ENCODE measurements around the gene NOX4. TPM values are rescaled to one million over a fixed set of nuclear protein-coding genes. Genes with fewer than 3 reads are reported as not detected.

NOX4 gene
- total RNA-seq, 1 experiment from 2014 or later, result 3.0 TPM

GRCh38 chr11:89535221-89535620, 44.0 kb upstream of the NOX4 start:
- no peak overlapping the region for H3K27ac Mint-ChIP-seq
- whole genome bisulfite sequencing (ENCODE audit: extremely low coverage, insufficient read length, low lambda C conversion rate), result no CpG with 5 or more reads among the region's 4 CpGs

More at GRCh38 chr11:89535221-89535620, 44.0 kb upstream of the NOX4 start:
- Histone ChIP-seq H3K79me1 (ENCODE audit: insufficient read depth, low read depth, low read length, poor library complexity, severe bottlenecking) (no peaks in the 10 kb centered on the region), H3K9ac (ENCODE audit: extremely low read depth, insufficient read length, low read length) (no peak overlapping the region), H3K4ac (ENCODE audit: low read depth, low read length) (no peak overlapping the region), H4K8ac (replicated peaks; ENCODE audit: insufficient read length, low read depth, low read length) (no peak overlapping the region), H3K56ac (ENCODE audit: insufficient read length, low read depth, low read length) (no peak overlapping the region), H2BK15ac (ENCODE audit: low read depth, low read length) (no peak overlapping the region), H3K27ac (ENCODE audit: insufficient read length, low read depth, low read length) (no peak overlapping the region), H3K18ac (ENCODE audit: insufficient read length, low read depth, low read length) (no peak overlapping the region), H2AK5ac (ENCODE audit: insufficient read length, low read length) (no peak overlapping the region), H3K27me3 (ENCODE audit: insufficient read depth, low read length) (no peaks in the 10 kb centered on the region), H2AFZ (ENCODE audit: low read length) (no peak overlapping the region), H2BK120ac (ENCODE audit: low read depth, low read length, poor library complexity, severe bottlenecking) (no peak overlapping the region), H4K91ac (ENCODE audit: insufficient read length, low read depth, low read length) (no peak overlapping the region), H3T11ph (ENCODE audit: low read length) (no peak overlapping the region), H3K4me1 (ENCODE audit: insufficient read depth, low read length) (no peaks in the 10 kb centered on the region; the same call in 1 of the 2 replicates), H3K79me2 (ENCODE audit: insufficient read depth, low read length) (no peaks in the 10 kb centered on the region), H2BK12ac (ENCODE audit: insufficient read length, low read depth, low read length) (no peak overlapping the region), H2BK5ac (ENCODE audit: insufficient read length, low read length) (no peak overlapping the region), H2BK20ac (ENCODE audit: low read depth, low read length, poor library complexity, severe bottlenecking) (no peak overlapping the region), H3K23me2 (ENCODE audit: insufficient read length, low read depth, low read length, poor library complexity, severe bottlenecking) (no peaks in the 10 kb centered on the region), H3K9me3 (ENCODE audit: control insufficient read depth, low read depth, low read length) (no peaks in the 10 kb centered on the region), H4K5ac (ENCODE audit: insufficient read length, low read depth, low read length) (no peak overlapping the region), H4K20me1 (ENCODE audit: control insufficient read depth, insufficient read depth, insufficient read length) (no peaks in the 10 kb centered on the region), H3K14ac (ENCODE audit: insufficient read depth, low read length) (no peak overlapping the region), H3K4me2 (ENCODE audit: insufficient read depth, insufficient read length, low read length) (no peak overlapping the region), H3K23ac (ENCODE audit: insufficient read length, low read depth, low read length) (no peak overlapping the region)
- no peaks in the 10 kb centered on the region for H3K36me3 Mint-ChIP-seq (ENCODE audit: insufficient read depth in 1 of 3, low read depth in 3 of 3)
- H3K9me3 Mint-ChIP-seq, result no peaks in the 10 kb centered on the region
- TF ChIP-seq, protein P1, sequence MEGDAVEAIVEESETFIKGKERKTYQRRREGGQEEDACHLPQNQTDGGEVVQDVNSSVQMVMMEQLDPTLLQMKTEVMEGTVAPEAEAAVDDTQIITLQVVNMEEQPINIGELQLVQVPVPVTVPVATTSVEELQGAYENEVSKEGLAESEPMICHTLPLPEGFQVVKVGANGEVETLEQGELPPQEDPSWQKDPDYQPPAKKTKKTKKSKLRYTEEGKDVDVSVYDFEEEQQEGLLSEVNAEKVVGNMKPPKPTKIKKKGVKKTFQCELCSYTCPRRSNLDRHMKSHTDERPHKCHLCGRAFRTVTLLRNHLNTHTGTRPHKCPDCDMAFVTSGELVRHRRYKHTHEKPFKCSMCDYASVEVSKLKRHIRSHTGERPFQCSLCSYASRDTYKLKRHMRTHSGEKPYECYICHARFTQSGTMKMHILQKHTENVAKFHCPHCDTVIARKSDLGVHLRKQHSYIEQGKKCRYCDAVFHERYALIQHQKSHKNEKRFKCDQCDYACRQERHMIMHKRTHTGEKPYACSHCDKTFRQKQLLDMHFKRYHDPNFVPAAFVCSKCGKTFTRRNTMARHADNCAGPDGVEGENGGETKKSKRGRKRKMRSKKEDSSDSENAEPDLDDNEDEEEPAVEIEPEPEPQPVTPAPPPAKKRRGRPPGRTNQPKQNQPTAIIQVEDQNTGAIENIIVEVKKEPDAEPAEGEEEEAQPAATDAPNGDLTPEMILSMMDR (conservative IDR thresholded peaks at IDR 0.05), result no peak
- H3K4me1 Mint-ChIP-seq, result peaks cover 2 to 11% of the 10 kb centered on the region in 2 experiments; a peak in 3 of 4 replicates
- peaks cover 7% of the 10 kb centered on the region for H3K27me3 Mint-ChIP-seq (ENCODE audit: low read depth)
- H3K4me3 Mint-ChIP-seq, result no peak overlapping the region
- no peak for DNase-seq
